ENCODE measurements around the gene GSTM1. TPM values are rescaled to one million over a fixed set of nuclear protein-coding genes. Genes with fewer than 3 reads are reported as not detected.

The GSTM1 gene
- total and polyA plus RNA-seq, 2 donors (not counting 3 experiments of a cell fraction or from before 2014, with no cell fraction given) = 35.5 TPM; not detected in 1

- intact Hi-C loops (cut with micrococcal nuclease) (no loop called here), dilution Hi-C loops (cut with MboI; ENCODE audit: extremely low pct_ligation_motif_present, low sequenced_read_pairs) (no loop called here)
- H3K4me2 ChIP-seq (ENCODE audit: insufficient read depth, low read length) = no peak overlapping the region
- DNase-seq (ENCODE audit: low read depth, low spot score) = no peak
- BruUV-seq (replicated peaks) = no TSS peak
- H3K79me2 ChIP-seq (ENCODE audit: control insufficient read depth, insufficient read depth, low read length) = no peaks in the 10 kb centered on the region
- POLR2A ChIA-PET = no interaction called here
- no peak overlapping the region for H3K4me3 ChIP-seq (replicated peaks in 1 of 3; ENCODE audit: insufficient read depth in 1 of 3, low read depth in 1 of 3, low read length in 3 of 3)
- no peak overlapping the region for H3K9ac ChIP-seq (replicated peaks; ENCODE audit: extremely low read depth, insufficient read depth, low read length)
- TF ChIP-seq FOS (IDR thresholded peaks at IDR 0.05; ENCODE audit: borderline replicate concordance, insufficient read depth, low read length) (no peak), MAX (IDR thresholded peaks at IDR 0.05; ENCODE audit: insufficient read depth, insufficient read length) (no peak), MYC (IDR thresholded peaks at IDR 0.05; ENCODE audit: low read depth, low read length) (no peak), CTCF (IDR thresholded peaks at IDR 0.05; ENCODE audit: extremely low read depth in 1 of 2, insufficient read depth in 1 of 2, low read depth in 1 of 2, low read length in 2 of 2) (no peak), GATA2 (IDR thresholded peaks at IDR 0.05; ENCODE audit: insufficient read depth, insufficient read length, low read depth, low read length) (no peak), JUN (IDR thresholded peaks at IDR 0.05; ENCODE audit: borderline replicate concordance, insufficient read depth, insufficient read length, low read depth) (no peak), POLR2AphosphoS5 (IDR thresholded peaks at IDR 0.05; ENCODE audit: insufficient read depth, low read depth, low read length) (no peak), EZH2 (IDR thresholded peaks at IDR 0.05; ENCODE audit: borderline replicate concordance, low read depth, low read length, severe bottlenecking) (no peak), POLR2A (IDR thresholded peaks at IDR 0.05; ENCODE audit: low read depth, low read length) (no peak)
- no peak overlapping the region for H3K27ac ChIP-seq (ENCODE audit: insufficient read depth, low read depth, low read length)
- no peak for FAIRE-seq
- no peaks in the 10 kb centered on the region for H4K20me1 ChIP-seq (replicated peaks; ENCODE audit: control insufficient read depth, extremely low read depth, insufficient read depth, low read length)
- no peaks in the 10 kb centered on the region for H3K27me3 ChIP-seq (ENCODE audit: control insufficient read depth in 2 of 2, insufficient read depth in 2 of 2, low read length in 2 of 2)
- H3K4me1 ChIP-seq (ENCODE audit: control insufficient read depth, extremely low read depth, insufficient read depth, low read length) = peaks cover 4% of the 10 kb centered on the region
- no peaks in the 10 kb centered on the region for H3K9me1 ChIP-seq (replicated peaks; ENCODE audit: control insufficient read depth, extremely low read depth, insufficient read depth, low read length)
- no peaks in the 10 kb centered on the region for H3K36me3 ChIP-seq (ENCODE audit: control insufficient read depth in 2 of 2, extremely low read depth in 1 of 2, insufficient read depth in 2 of 2, low read length in 2 of 2)
- CTCF ChIA-PET = interaction anchor here (1.7 to 2.1 kb wide), 3 partner anchors 12 to 115 kb away, joined by 6 to 9 read pairs (median 7); no protein-coding TSS in a partner anchor
- H3K9me3 ChIP-seq (replicated peaks; ENCODE audit: control insufficient read depth, insufficient read depth, low read length) = no peaks in the 10 kb centered on the region
- H2AFZ ChIP-seq (ENCODE audit: low read depth, low read length) = no peak overlapping the region
These were observed 26.2 kb upstream of the GSTM1 start for GRCh38 chr1:109661391-109661790.

Data from endothelial cell of umbilical vein (primary cell).